ENCODE results near the gene PLEKHM2.

PLEKHM2 gene

DNA sequence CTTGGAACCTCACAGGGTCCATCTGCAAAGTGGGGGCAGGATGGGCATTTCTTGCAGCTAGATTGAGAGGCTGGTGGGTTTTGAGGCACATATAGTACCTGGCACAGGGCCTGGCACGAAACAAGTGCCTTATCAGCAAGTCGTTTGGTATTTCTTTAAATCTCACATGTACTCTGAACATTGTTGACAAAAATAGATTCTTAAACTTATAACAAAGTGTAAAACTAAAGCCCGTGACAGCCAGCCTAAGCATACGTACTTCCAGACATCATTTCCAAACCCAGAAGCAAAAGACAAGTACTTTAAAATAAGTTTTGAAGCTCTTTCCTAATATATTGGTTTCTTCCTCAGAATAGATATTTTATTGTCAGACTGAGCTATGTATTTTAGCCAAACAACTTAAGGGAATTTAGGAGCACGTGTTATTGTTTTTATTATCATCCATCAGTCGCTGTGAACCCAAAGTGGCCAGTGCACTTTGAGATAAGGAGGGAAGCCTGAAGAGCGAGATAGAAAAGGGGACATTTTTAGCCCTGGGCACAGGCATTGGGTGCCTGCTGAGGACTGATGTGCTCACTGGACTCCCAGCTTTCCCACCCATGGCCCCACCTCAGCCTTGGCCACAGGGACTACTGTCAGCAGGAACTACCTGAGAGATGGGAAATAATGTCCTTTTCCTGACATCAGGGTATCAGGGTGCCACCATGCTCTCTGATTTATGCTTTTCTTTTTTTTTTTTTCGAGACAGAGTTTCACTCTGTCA is 77.4 kb downstream of the PLEKHM2 start:
- no peak for DNase-seq

DNA sequence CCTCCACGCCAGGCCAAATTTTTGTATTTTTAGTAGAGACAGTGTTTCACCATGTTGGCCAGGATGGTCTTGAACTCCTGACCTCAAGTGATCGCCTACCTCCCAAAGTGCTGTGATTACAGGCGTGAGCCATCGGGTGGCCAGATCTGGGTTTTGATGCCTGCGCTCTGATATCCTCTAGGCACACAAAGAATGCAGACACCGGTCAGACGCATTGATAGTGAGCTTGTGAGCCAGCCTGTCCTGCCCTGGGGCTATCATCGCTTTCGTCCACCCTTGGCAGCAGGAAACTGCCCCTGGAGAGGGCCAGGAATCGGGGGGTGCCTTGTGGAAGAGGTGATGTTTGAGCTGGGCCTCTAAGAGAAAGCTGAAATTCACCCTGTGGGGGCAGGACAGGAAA is 78.4 kb downstream of the PLEKHM2 start:
- DNase-seq = no peak

DNA sequence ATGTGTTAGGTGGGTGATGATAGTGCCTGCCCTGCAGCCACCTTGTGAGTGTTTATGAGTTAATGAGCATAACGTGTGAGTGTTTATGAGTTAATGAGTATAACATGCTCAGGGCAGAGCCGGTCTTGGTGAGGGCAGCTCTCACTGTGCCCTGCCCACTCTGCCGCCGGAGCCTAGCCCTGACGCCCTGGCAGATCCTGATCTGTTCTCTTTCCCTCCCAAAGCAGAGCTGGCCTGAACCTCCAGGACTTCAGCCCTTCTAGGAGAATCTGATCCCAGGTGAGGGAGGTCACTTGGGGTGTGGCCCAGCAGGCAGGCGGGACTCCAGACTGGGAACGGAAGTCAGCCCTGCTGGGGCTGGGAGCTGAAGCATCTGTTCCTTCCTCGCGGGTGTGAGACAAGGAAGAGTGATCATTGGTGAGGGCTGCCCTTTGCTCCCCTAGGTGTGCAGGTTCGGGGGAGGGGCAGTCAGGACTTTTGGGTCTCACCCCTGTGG is 80.2 kb downstream of the PLEKHM2 start:
- no peak for DNase-seq

DNA sequence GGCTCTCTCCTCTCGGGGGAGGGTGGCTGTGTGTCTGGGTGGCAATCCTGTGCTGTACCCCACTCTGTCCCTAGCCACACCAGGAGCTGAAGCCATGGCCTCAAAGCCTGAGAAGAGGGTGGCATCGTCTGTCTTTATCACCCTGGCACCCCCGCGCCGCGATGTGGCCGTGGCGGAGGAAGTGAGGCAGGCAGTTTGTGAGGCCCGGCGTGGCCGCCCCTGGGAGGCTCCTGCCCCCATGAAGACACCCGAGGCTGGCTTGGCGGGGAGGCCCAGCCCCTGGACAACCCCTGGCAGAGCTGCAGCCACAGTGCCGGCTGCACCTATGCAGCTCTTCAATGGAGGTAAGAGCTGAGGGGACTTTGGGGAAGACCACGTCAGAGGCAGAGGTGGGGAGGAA is 80.8 kb downstream of the PLEKHM2 start:
- DNase-seq = no peak

DNA sequence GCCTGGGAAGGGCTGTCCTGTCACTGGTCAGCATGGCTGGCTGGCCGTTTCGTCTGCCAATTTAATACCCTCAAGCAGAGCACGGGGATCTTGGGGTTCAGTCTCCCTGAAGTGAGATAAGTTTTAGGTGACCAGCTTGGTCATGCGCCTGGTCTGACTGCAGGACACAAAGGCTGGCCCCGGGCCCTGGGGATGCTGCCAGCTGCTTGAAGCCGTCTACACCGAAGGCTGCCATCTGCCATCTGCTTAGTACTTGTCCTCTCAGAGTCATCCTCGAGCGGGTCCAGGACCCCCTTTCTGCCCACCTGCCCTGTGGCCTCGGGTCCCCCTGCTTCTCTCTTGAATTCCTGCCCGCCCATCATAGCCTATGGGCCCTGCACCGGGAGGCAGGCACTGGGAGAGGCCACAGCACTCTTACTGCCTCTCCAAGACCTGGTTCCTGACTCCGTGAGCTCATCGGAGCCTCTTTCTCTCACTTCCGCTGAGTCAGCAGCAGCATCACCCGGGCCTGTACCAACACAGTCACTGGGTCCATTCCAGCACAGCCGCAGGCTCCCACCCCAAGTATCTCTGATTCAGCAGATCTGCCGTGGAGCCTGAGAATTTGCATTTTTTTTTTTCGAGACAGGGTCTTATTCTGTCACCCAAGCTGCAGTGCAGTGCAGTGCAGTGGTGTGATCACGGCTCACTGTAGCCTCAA is 81.5 kb downstream of the PLEKHM2 start:
- DNase-seq = no peak

DNA sequence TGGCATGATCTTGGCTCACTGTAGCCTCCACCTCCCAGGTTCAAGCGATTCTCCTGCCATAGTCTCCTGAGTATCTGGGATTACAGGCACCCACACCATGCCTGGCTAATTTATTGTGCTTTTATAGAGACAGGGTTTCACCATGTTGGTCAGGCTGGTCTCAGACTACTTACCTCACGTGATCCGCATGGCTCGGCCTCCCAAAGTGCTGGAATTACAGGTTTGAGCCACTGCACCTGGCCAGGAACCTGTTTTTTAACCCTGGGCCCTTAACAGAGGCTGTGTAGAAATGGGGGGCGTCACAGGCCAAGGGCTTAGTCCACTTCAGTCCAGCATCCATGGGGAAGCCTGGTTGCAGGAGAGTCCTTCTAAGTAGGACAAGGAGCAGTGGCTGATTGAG is 83.8 kb downstream of the PLEKHM2 start:
- DNase-seq = no peak

DNA sequence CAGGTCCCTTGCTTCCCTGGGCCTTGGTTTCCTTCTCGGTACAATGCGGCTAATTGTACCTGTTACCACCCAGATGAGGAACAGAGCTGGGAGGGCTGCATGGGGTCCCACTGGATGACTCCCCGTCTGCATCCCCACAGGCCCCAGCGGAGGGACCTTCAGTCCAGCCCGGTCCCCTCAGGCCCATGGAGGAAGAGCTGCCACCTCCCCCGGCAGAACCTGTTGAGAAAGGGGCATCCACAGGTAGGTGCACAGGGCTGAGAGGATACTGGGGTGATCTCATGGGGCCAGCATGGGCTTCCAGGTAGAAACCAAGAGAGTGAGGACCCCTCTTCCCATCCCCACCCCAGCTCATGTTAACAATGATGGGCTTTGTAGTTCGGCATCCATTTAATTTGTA is 84.3 kb downstream of the PLEKHM2 start:
- no peak for DNase-seq

DNA sequence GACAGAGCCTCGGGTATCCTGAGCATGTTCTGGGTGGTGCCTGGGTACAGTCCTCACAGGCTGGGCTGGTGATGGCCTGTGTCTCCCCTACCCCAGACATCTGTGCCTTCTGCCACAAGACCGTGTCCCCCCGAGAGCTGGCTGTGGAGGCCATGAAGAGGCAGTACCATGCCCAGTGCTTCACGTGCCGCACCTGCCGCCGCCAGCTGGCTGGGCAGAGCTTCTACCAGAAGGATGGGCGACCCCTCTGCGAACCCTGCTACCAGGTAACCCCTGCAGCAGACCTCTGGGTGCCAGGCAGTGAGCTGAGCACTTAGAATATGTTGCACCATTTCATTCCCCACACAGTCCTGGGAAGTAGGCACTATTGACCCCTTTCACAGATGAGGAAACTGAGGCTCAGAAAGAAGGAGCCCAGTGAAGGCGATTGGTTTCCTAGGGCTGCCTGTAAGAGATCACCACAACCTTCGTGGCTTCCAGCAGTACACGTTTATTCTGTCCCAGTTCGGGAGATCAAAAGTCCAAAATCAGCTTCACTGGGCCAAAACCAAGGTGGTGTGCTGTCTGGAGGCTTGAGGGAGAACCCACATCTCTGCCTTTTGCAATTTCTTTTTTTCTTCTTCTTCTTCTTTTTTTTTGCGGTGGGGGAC is 86.3 kb downstream of the PLEKHM2 start:
- DNase-seq = no peak

DNA sequence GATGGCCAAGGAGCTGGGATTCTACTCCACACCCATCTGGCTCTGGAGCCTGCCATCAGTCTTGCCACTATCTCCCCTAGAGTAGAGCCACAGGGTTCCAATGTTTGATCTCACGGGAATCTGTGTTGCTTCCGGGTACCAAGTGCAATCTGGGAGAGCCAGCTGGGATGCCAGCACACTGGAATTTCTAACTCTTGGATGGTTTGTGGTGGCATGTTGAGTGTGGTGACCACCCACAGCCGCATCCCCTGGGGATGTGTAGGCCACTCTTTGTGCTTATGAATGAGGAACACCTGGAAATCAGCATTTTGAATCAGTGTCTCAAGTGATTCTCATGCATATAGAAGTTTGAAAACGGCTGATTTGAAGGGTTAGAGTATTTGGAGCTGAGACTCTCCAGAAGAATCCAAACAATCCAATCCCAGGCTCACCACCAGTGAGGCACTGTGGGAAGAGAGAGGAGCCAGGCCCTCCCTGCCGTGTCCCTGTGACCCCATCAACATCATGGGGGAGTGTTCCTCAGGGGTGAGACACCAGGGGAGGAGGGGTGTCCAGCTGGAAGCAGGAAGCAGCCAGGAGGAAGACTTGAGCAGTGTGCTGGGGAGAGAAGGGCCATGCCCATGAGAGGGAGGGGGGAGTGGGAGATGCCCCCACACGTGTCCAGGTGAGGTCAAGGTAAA is 87.9 kb downstream of the PLEKHM2 start:
- no peak for DNase-seq

DNA sequence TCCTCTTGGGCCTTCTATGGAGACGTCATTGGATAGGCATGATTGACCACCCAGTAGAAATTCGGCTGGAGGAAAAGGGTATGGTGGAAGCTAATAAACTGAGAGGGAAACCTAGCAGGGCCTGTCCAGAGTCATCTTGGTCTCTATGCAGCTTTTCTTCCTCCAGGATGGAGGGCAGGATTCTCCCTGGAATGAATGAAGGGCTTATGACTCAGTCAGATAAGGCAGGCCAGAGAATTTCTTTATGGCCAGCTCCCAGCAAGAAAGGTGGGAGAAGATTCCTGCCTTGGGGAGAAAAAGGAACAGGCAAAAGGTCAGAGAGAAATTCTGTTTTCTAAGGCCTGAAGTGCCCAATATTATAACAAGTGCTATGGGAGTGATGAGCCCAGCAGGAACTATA is 91.6 kb downstream of the PLEKHM2 start:
- DNase-seq = no peak

DNA sequence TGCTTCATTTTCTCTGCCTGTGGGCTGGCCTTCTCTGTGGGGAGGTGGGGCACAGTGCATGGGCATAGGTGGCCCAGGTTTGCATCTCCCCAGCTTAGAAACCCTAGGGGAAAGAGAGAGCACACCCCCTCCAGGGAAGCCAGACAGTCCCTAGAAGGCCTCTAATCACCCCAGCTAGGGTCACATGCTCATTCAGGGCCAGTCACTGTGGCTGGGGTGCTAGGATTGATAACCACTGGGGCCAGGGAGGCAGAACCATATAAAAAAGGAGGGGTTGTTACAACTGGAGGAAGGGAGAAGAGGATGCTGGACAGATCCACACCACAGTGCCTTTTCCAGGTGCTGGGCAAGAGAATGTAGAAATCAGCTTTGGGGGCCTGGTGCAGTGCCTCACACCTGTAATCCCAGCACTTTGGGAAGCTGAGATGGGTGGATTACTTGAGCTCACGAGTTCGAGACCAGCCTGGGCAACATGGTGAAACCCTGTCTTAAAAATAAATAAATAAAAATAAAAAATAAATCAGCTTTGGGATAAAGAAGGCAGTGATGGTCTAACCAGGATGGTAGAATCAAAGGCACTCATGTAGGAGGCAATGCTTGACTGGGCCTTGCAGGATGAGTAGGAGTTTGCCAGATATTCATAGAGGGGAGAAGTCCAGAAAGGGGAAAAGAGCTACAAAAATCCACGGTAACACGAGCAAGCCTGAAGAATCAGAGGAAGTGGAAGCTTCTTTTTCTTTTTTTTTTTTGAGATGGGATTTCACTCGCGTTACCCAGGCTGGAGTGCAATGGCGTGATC is 94.0 kb downstream of the PLEKHM2 start:
- DNase-seq = no peak
